Stimulated activated naive B cell treated with anti-CD40 and anti-IgM and Interleukin-4, amounts not matched to agents 10 μg/mL and 1 μg/mL and 100 μg/mL, for 72 hours (primary cell): ENCODE measurements around the gene CNTLN.
"Not testable (repeated sequence)": the region's sequence is repeated elsewhere in the genome, so short reads cannot be mapped to it uniquely, and the experiment has no call there.

Source experiments
- ATAC-seq, 2 donors: fragments of 150-1000 bp; cut with Tn5 transposase; replicated peaks; 2 replicates each; pipeline ENCODE4 v1.10.0; 2021; ENCODE audit warnings: moderate library complexity in 1 of 2
- DNase-seq: peaks from one replicate; pipeline ENCODE4 v3.0.0; 2021
- H3K27ac Mint-ChIP-seq: one replicate; pipeline ENCODE4 v1.8.0; 2022; ENCODE audit warnings: mild to moderate bottlenecking, mixed read lengths
- H3K27me3 Mint-ChIP-seq, 2 donors: one replicate each; pipeline ENCODE4 v1.8.0; 2022; ENCODE audit warnings: mixed read lengths in 2 of 2
- H3K36me3 Mint-ChIP-seq, 2 donors: one replicate each; pipeline ENCODE4 v1.8.0; 2022; ENCODE audit warnings: mixed read lengths in 2 of 2, mild to moderate bottlenecking in 1 of 2
- H3K4me1 Mint-ChIP-seq, 2 donors: one replicate each; pipeline ENCODE4 v1.8.0; 2022; ENCODE audit warnings: mixed read lengths in 2 of 2, mild to moderate bottlenecking in 1 of 2
- H3K4me3 Mint-ChIP-seq, 2 donors: one replicate each; pipeline ENCODE4 v1.8.0; 2022; ENCODE audit warnings: mild to moderate bottlenecking in 2 of 2, mixed read lengths in 2 of 2, moderate library complexity in 1 of 2
- H3K9me3 Mint-ChIP-seq, 2 donors: one replicate each; pipeline ENCODE4 v1.8.0; 2022; ENCODE audit warnings: mixed read lengths in 2 of 2, mild to moderate bottlenecking in 1 of 2

The CNTLN gene

GRCh38 chr9:17437813-17438212 is 303.0 kb downstream of the CNTLN start:
- ATAC-seq: no peak
- no peak overlapping the region for H3K4me3 Mint-ChIP-seq
- no peaks in the 10 kb centered on the region for H3K36me3 Mint-ChIP-seq
- H3K27me3 Mint-ChIP-seq: no peaks in the 10 kb centered on the region
- H3K4me1 Mint-ChIP-seq: no peaks in the 10 kb centered on the region
- no peak overlapping the region for H3K27ac Mint-ChIP-seq
- no peak for DNase-seq
- H3K9me3 Mint-ChIP-seq: peaks cover 5 to 9% of the 10 kb centered on the region in 2 donors

GRCh38 chr9:17445126-17445525 is 310.3 kb downstream of the CNTLN start:
- H3K4me1 Mint-ChIP-seq, H3K4me3 Mint-ChIP-seq, ATAC-seq, H3K27me3 Mint-ChIP-seq, DNase-seq, H3K27ac Mint-ChIP-seq, H3K9me3 Mint-ChIP-seq, H3K36me3 Mint-ChIP-seq: not testable (repeated sequence)

- no peak overlapping the region for H3K27ac Mint-ChIP-seq
- no peaks in the 10 kb centered on the region for H3K9me3 Mint-ChIP-seq
- H3K27me3 Mint-ChIP-seq: no peaks in the 10 kb centered on the region
- H3K36me3 Mint-ChIP-seq: no peaks in the 10 kb centered on the region
- no peak for ATAC-seq
- H3K4me3 Mint-ChIP-seq: no peak overlapping the region
- no peak for DNase-seq
- H3K4me1 Mint-ChIP-seq: no peaks in the 10 kb centered on the region
Observed at GRCh38 chr9:17453751-17454150, 318.9 kb downstream of the CNTLN start.

- Mint-ChIP-seq H3K27ac (no peak overlapping the region), H3K4me3 (no peak overlapping the region), H3K4me1 (no peaks in the 10 kb centered on the region), H3K9me3 (no peaks in the 10 kb centered on the region), H3K27me3 (no peaks in the 10 kb centered on the region), H3K36me3 (no peaks in the 10 kb centered on the region)
- ATAC-seq (peak; percentile 38 to 41), DNase-seq (no peak)
Observed at GRCh38 chr9:17462869-17463464, 328.1 kb downstream of the CNTLN start.

- no peaks in the 10 kb centered on the region for H3K4me1 Mint-ChIP-seq
- no peak overlapping the region for H3K4me3 Mint-ChIP-seq
- no peaks in the 10 kb centered on the region for H3K36me3 Mint-ChIP-seq
- H3K27me3 Mint-ChIP-seq: no peaks in the 10 kb centered on the region
- no peaks in the 10 kb centered on the region for H3K9me3 Mint-ChIP-seq
- DNase-seq (no peak), ATAC-seq (no peak)
- H3K27ac Mint-ChIP-seq: no peak overlapping the region
Observed at GRCh38 chr9:17470036-17470813, 335.4 kb downstream of the CNTLN start.

- Mint-ChIP-seq H3K4me3 (no peak overlapping the region), H3K27me3 (no peaks in the 10 kb centered on the region), H3K27ac (no peak overlapping the region), H3K36me3 (no peaks in the 10 kb centered on the region), H3K9me3 (no peaks in the 10 kb centered on the region), H3K4me1 (no peaks in the 10 kb centered on the region)
- DNase-seq (no peak), ATAC-seq (no peak)
Observed at GRCh38 chr9:17472126-17472525, 337.3 kb downstream of the CNTLN start.

GRCh38 chr9:17476401-17476800 is 341.6 kb downstream of the CNTLN start:
- no peak overlapping the region for H3K4me3 Mint-ChIP-seq
- H3K9me3 Mint-ChIP-seq: no peaks in the 10 kb centered on the region
- DNase-seq (no peak), ATAC-seq (no peak)
- no peaks in the 10 kb centered on the region for H3K36me3 Mint-ChIP-seq
- H3K27ac Mint-ChIP-seq: no peak overlapping the region
- no peaks in the 10 kb centered on the region for H3K27me3 Mint-ChIP-seq
- H3K4me1 Mint-ChIP-seq: no peaks in the 10 kb centered on the region

- Mint-ChIP-seq H3K4me3 (no peak overlapping the region), H3K27ac (no peak overlapping the region), H3K4me1 (no peaks in the 10 kb centered on the region), H3K9me3 (no peaks in the 10 kb centered on the region), H3K36me3 (no peaks in the 10 kb centered on the region), H3K27me3 (no peaks in the 10 kb centered on the region)
- no peak for DNase-seq
- no peak for ATAC-seq
Observed at GRCh38 chr9:17477816-17478215, 343.0 kb downstream of the CNTLN start.

- Mint-ChIP-seq H3K27ac (no peak overlapping the region), H3K4me3 (no peak overlapping the region), H3K9me3 (no peaks in the 10 kb centered on the region), H3K4me1 (no peaks in the 10 kb centered on the region), H3K27me3 (no peaks in the 10 kb centered on the region), H3K36me3 (no peaks in the 10 kb centered on the region)
- ATAC-seq: no peak
- no peak for DNase-seq
Observed at GRCh38 chr9:17480966-17481365, 346.1 kb downstream of the CNTLN start.

- Mint-ChIP-seq H3K4me1 (no peaks in the 10 kb centered on the region), H3K27me3 (no peaks in the 10 kb centered on the region), H3K27ac (no peak overlapping the region), H3K36me3 (no peaks in the 10 kb centered on the region), H3K9me3 (no peaks in the 10 kb centered on the region), H3K4me3 (no peak overlapping the region)
- no peak for DNase-seq
- ATAC-seq: no peak
Observed at GRCh38 chr9:17481565-17481964, 346.7 kb downstream of the CNTLN start.

- Mint-ChIP-seq H3K36me3 (no peaks in the 10 kb centered on the region), H3K27ac (no peak overlapping the region), H3K9me3 (no peaks in the 10 kb centered on the region), H3K27me3 (no peaks in the 10 kb centered on the region), H3K4me3 (no peak overlapping the region), H3K4me1 (no peaks in the 10 kb centered on the region)
- ATAC-seq (no peak), DNase-seq (no peak)
Observed at GRCh38 chr9:17484906-17485305, 350.1 kb downstream of the CNTLN start.

GRCh38 chr9:17486396-17486795 is 351.6 kb downstream of the CNTLN start:
- Mint-ChIP-seq H3K4me1 (no peaks in the 10 kb centered on the region), H3K27ac (no peak overlapping the region), H3K36me3 (no peaks in the 10 kb centered on the region), H3K9me3 (no peaks in the 10 kb centered on the region), H3K4me3 (no peak overlapping the region), H3K27me3 (no peaks in the 10 kb centered on the region)
- ATAC-seq (no peak), DNase-seq (no peak)

- ATAC-seq: no peak
- Mint-ChIP-seq H3K4me3 (no peak overlapping the region), H3K9me3 (no peaks in the 10 kb centered on the region), H3K36me3 (no peaks in the 10 kb centered on the region), H3K27ac (no peak overlapping the region), H3K4me1 (no peaks in the 10 kb centered on the region), H3K27me3 (no peaks in the 10 kb centered on the region)
- no peak for DNase-seq
Observed at GRCh38 chr9:17487467-17487866, 352.6 kb downstream of the CNTLN start.

- no peak for ATAC-seq
- DNase-seq: no peak
- Mint-ChIP-seq H3K27ac (no peak overlapping the region), H3K36me3 (no peaks in the 10 kb centered on the region), H3K4me1 (no peaks in the 10 kb centered on the region), H3K27me3 (no peaks in the 10 kb centered on the region), H3K4me3 (no peak overlapping the region), H3K9me3 (no peaks in the 10 kb centered on the region)
Observed at GRCh38 chr9:17488662-17489061, 353.8 kb downstream of the CNTLN start.

- DNase-seq: no peak
Observed at GRCh38 chr9:17490110-17490509, 355.3 kb downstream of the CNTLN start.

More at GRCh38 chr9:17490110-17490509, 355.3 kb downstream of the CNTLN start:
- Mint-ChIP-seq H3K9me3 (no peaks in the 10 kb centered on the region), H3K27me3 (no peaks in the 10 kb centered on the region), H3K27ac (no peak overlapping the region), H3K4me1 (no peaks in the 10 kb centered on the region), H3K4me3 (no peak overlapping the region), H3K36me3 (no peaks in the 10 kb centered on the region)
- no peak for ATAC-seq
